ENCODE measurements around the gene SLC35C1.

Gene SLC35C1

GRCh38 chr11:45830596-45830995, 25.6 kb downstream of the SLC35C1 start:
- TF ChIP-seq EZH2phosphoT487 (IDR thresholded peaks at IDR 0.05; ENCODE audit: borderline replicate concordance), result no peak
- no peak for TF ChIP-seq CTCF (conservative IDR thresholded peaks at IDR 0.05; ENCODE audit: low read length)
- no peaks in the 10 kb centered on the region for H3K9me3 ChIP-seq (ENCODE audit: insufficient read depth, low read depth, low read length)
- no peaks in the 10 kb centered on the region for H3K79me2 ChIP-seq (ENCODE audit: insufficient read depth, low read length)
- H4K20me1 ChIP-seq (ENCODE audit: insufficient read depth, low read length, poor library complexity, severe bottlenecking), result no peaks in the 10 kb centered on the region
- no peak overlapping the region for H3K9ac ChIP-seq (ENCODE audit: low read depth, low read length, poor library complexity, severe bottlenecking)
- no peak overlapping the region for H3K4me2 ChIP-seq (ENCODE audit: low read depth, low read length, poor library complexity, severe bottlenecking)
- no peak overlapping the region for H2AFZ ChIP-seq (ENCODE audit: low read length)
- H3K9me2 ChIP-seq (replicated peaks; ENCODE audit: low read depth, low read length), result no peaks in the 10 kb centered on the region
- H3K4me3 ChIP-seq (ENCODE audit: low read length, poor library complexity, severe bottlenecking), result no peak overlapping the region
- H3K36me3 ChIP-seq (ENCODE audit: insufficient read depth, low read length), result no peaks in the 10 kb centered on the region
- no peaks in the 10 kb centered on the region for H3K27me3 ChIP-seq (ENCODE audit: insufficient read depth, low read length, poor library complexity, severe bottlenecking)
- no peaks in the 10 kb centered on the region for H3K4me1 ChIP-seq (ENCODE audit: insufficient read depth, low read length, poor library complexity, severe bottlenecking)
- H3F3A ChIP-seq (ENCODE audit: low read depth), result no peaks in the 10 kb centered on the region

- Histone ChIP-seq H3K9me2 (replicated peaks; ENCODE audit: low read depth, low read length) (no peaks in the 10 kb centered on the region), H3K4me3 (ENCODE audit: low read length, poor library complexity, severe bottlenecking) (no peak overlapping the region), H3K36me3 (ENCODE audit: insufficient read depth, low read length) (no peaks in the 10 kb centered on the region)
Observed at GRCh38 chr11:45832811-45833441, 28.0 kb downstream of the SLC35C1 start.

GRCh38 chr11:45833761-45834160, 28.8 kb downstream of the SLC35C1 start:
- Histone ChIP-seq H2AFZ (ENCODE audit: low read length) (no peak overlapping the region), H3K79me2 (ENCODE audit: insufficient read depth, low read length) (no peaks in the 10 kb centered on the region), H3K9me3 (ENCODE audit: insufficient read depth, low read depth, low read length) (no peaks in the 10 kb centered on the region), H3K4me2 (ENCODE audit: low read depth, low read length, poor library complexity, severe bottlenecking) (no peak overlapping the region), H3K4me1 (ENCODE audit: insufficient read depth, low read length, poor library complexity, severe bottlenecking) (no peaks in the 10 kb centered on the region), H3K9me2 (replicated peaks; ENCODE audit: low read depth, low read length) (no peaks in the 10 kb centered on the region), H3K27me3 (ENCODE audit: insufficient read depth, low read length, poor library complexity, severe bottlenecking) (no peaks in the 10 kb centered on the region), H3K4me3 (ENCODE audit: low read length, poor library complexity, severe bottlenecking) (no peak overlapping the region), H3F3A (ENCODE audit: low read depth) (no peaks in the 10 kb centered on the region), H3K36me3 (ENCODE audit: insufficient read depth, low read length) (no peaks in the 10 kb centered on the region), H3K9ac (ENCODE audit: low read depth, low read length, poor library complexity, severe bottlenecking) (no peak overlapping the region), H4K20me1 (ENCODE audit: insufficient read depth, low read length, poor library complexity, severe bottlenecking) (no peaks in the 10 kb centered on the region)
- no peak for TF ChIP-seq CTCF (conservative IDR thresholded peaks at IDR 0.05; ENCODE audit: low read length)
- no peak for TF ChIP-seq EZH2phosphoT487 (IDR thresholded peaks at IDR 0.05; ENCODE audit: borderline replicate concordance)

More at GRCh38 chr11:45832811-45833441, 28.0 kb downstream of the SLC35C1 start:
- Histone ChIP-seq H3K4me1 (ENCODE audit: insufficient read depth, low read length, poor library complexity, severe bottlenecking) (no peaks in the 10 kb centered on the region), H3K4me2 (ENCODE audit: low read depth, low read length, poor library complexity, severe bottlenecking) (no peak overlapping the region), H3K27me3 (ENCODE audit: insufficient read depth, low read length, poor library complexity, severe bottlenecking) (no peaks in the 10 kb centered on the region), H3F3A (ENCODE audit: low read depth) (no peaks in the 10 kb centered on the region), H3K79me2 (ENCODE audit: insufficient read depth, low read length) (no peaks in the 10 kb centered on the region), H3K9ac (ENCODE audit: low read depth, low read length, poor library complexity, severe bottlenecking) (no peak overlapping the region), H2AFZ (ENCODE audit: low read length) (no peak overlapping the region), H4K20me1 (ENCODE audit: insufficient read depth, low read length, poor library complexity, severe bottlenecking) (no peaks in the 10 kb centered on the region), H3K9me3 (ENCODE audit: insufficient read depth, low read depth, low read length) (no peaks in the 10 kb centered on the region)
- no peak for TF ChIP-seq EZH2phosphoT487 (IDR thresholded peaks at IDR 0.05; ENCODE audit: borderline replicate concordance)
- no peak for TF ChIP-seq CTCF (conservative IDR thresholded peaks at IDR 0.05; ENCODE audit: low read length)

All from Loucy (cell line).